Ectodermal cell (in vitro differentiated cells): Measurements from ENCODE around the gene FADS3.

Experiments
- H3K27ac ChIP-seq: 2 replicates; pipeline ENCODE4 v1.7.0; 2013; ENCODE audit warnings: mild to moderate bottlenecking, low read depth, low read length; ENCODE audit not compliant: insufficient read depth, poor library complexity, severe bottlenecking
- H3K27me3 ChIP-seq: 2 replicates; pipeline ENCODE4 v1.7.0; 2013; ENCODE audit warnings: mild to moderate bottlenecking, low read length; ENCODE audit not compliant: insufficient read depth, control insufficient read depth, poor library complexity, severe bottlenecking
- H3K36me3 ChIP-seq: one replicate; pipeline ENCODE4 v1.7.0; 2013; ENCODE audit warnings: low read length; ENCODE audit not compliant: control insufficient read depth, insufficient read depth
- H3K4me1 ChIP-seq: one replicate; pipeline ENCODE4 v1.7.0; 2013; ENCODE audit warnings: low read length; ENCODE audit not compliant: control insufficient read depth, insufficient read depth
- H3K4me3 ChIP-seq: 2 replicates; pipeline ENCODE4 v1.7.0; 2013; ENCODE audit warnings: low read depth, low read length, control low read depth; ENCODE audit not compliant: insufficient read depth
- H3K9me3 ChIP-seq: 2 replicates; pipeline ENCODE4 v1.7.0; 2013; ENCODE audit warnings: mild to moderate bottlenecking, low read length, moderate library complexity; ENCODE audit not compliant: control insufficient read depth
- WGBS, 2 experiments: methylation state at CpG; one replicate each; pipeline ENCODE4 v1.1.7; 2013; ENCODE audit warnings: missing lambda C conversion rate in 2 of 2; 5-methylcytosine and 5-hydroxymethylcytosine counted together

The FADS3 gene

DNA sequence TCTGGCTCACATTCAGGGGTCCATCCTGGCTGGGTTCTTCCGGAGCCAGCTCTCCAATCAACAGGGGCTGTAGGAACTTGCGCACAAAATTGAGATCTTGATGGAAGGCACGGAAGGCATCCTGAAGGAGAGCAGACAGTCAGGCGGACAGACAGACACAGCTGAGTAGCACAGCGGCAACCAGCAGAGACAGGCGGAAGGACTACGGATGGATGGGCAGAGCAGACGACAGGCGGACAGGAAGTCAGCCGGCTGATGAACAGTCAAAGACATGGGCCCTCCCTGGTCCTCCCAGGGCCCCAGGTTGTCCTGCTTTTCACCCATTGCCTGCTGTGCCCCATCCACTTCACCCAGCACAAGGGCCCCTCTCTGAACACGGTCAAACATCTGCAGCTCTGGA is 11.3 kb downstream of the FADS3 start:
- Histone ChIP-seq H3K27ac (no peak overlapping the region), H3K4me1 (no peaks in the 10 kb centered on the region), H3K27me3 (no peaks in the 10 kb centered on the region), H3K4me3 (no peak overlapping the region), H3K36me3 (no peaks in the 10 kb centered on the region), H3K9me3 (no peaks in the 10 kb centered on the region)
- 91 to 92% methylated on average over 11 of the region's 11 CpGs for WGBS, 2 experiments

GRCh38 chr11:61879152-61879551 is 12.2 kb downstream of the FADS3 start:
- H3K9me3 ChIP-seq: no peaks in the 10 kb centered on the region
- H3K36me3 ChIP-seq: no peaks in the 10 kb centered on the region
- no peaks in the 10 kb centered on the region for H3K4me1 ChIP-seq
- 91% methylated on average over 7 of the region's 7 CpGs for WGBS, 2 experiments
- no peak overlapping the region for H3K27ac ChIP-seq
- no peak overlapping the region for H3K4me3 ChIP-seq
- H3K27me3 ChIP-seq: no peaks in the 10 kb centered on the region

DNA sequence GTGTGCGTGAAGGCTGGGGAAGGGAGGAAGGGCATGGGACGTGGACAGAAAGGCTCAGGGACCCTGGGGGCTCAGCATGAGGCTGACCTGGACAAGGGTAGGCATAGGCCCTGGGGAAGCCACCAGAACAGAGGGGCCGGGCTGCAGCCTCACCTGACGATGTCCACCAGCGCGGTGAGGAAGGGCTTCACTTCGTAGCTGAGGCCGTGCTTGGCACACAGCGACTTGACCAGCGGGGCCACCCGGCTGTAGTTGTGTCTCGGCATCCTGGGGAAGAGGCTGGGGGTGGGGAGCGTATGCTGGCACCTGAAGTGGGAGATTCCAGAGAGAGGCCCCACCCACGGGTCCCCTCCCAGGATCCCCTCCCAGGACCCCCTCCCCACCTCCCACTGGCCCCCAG is 15.6 kb downstream of the FADS3 start:
- WGBS, 2 experiments: 92 to 93% methylated on average over 13 to 14 of the region's 14 CpGs
- no peak overlapping the region for H3K27ac ChIP-seq

GRCh38 chr11:61874853-61875252 is 16.5 kb downstream of the FADS3 start:
- Histone ChIP-seq H3K9me3 (no peaks in the 10 kb centered on the region), H3K4me1 (peaks cover 3% of the 10 kb centered on the region), H3K27ac (no peak overlapping the region), H3K36me3 (no peaks in the 10 kb centered on the region), H3K4me3 (no peak overlapping the region), H3K27me3 (peaks cover 11% of the 10 kb centered on the region)
- WGBS, 2 experiments: 90 to 91% methylated on average over 3 of the region's 3 CpGs

More for the DNA sequence above, 15.6 kb downstream of the FADS3 start:
- Histone ChIP-seq H3K36me3 (no peaks in the 10 kb centered on the region), H3K4me1 (peaks cover 3% of the 10 kb centered on the region), H3K27me3 (peaks cover 11% of the 10 kb centered on the region), H3K9me3 (no peaks in the 10 kb centered on the region), H3K4me3 (no peak overlapping the region)

DNA sequence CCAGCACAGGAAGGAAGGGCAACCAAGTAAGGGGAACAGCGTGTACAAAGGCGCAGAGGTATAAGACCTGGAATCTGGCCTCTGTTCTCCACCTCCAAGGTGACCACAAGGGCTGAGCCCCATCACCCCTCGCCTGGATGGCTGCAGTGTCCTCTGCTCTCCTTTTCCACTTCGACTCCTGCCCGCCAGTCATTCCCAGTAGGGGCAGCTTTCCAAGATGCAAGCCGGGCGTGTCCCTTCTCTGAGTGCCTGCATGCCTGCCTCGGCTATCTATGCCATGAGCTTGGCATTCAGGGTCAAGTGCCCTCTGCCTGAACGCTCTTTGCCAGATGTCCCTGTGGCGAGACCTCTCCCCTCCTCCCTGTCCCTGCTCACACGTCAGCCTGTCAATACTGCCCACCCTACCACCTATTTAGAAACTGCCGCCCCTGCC is 17.0 kb downstream of the FADS3 start:
- H3K27me3 ChIP-seq: peaks cover 11% of the 10 kb centered on the region
- no peak overlapping the region for H3K27ac ChIP-seq
- WGBS, 2 experiments: 80 to 83% methylated on average over 12 of the region's 12 CpGs
- H3K4me3 ChIP-seq: no peak overlapping the region
- no peaks in the 10 kb centered on the region for H3K9me3 ChIP-seq
- H3K36me3 ChIP-seq: no peaks in the 10 kb centered on the region
- peaks cover 3% of the 10 kb centered on the region for H3K4me1 ChIP-seq

- Histone ChIP-seq H3K4me3 (no peak overlapping the region), H3K4me1 (peaks cover 3% of the 10 kb centered on the region), H3K36me3 (no peaks in the 10 kb centered on the region), H3K27ac (no peak overlapping the region), H3K27me3 (peaks cover 11% of the 10 kb centered on the region), H3K9me3 (no peaks in the 10 kb centered on the region)
- whole genome bisulfite sequencing, 2 experiments: 93 to 95% methylated on average over 16 of the region's 16 CpGs
Observed at GRCh38 chr11:61873588-61874376, 17.6 kb downstream of the FADS3 start.

DNA sequence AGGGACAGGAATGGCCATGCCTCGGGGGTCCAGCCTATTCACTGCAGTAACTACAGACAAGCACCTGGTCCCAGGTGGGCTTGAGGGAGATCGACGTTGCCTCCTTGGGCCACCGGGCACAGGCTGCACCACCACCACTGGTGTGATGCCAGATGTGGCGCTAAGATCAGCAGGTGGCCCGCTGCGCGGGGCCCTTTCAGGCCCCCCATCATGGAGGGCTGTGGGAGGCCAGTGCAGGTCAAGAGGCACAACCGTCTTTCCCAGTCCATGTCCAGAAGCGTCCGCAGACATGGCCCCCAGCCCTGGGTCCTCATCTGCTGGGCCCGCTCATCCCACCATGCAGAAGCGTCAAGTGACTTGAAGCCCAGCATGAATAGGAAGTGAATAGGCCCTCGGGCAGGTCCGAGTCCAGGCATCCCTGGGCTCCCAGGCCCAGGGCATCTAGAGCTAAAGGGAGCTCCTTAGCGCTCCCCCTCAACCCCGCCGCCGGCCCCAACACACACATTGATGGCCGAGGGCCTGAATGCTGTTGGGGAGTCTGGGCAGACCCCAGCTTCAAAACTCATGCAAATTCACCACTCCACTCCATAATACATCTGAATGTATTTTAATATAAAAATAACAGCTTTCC is 18.3 kb downstream of the FADS3 start:
- Histone ChIP-seq H3K4me3 (no peak overlapping the region), H3K27me3 (peaks cover 11% of the 10 kb centered on the region), H3K36me3 (no peaks in the 10 kb centered on the region), H3K4me1 (peaks cover 3% of the 10 kb centered on the region), H3K27ac (no peak overlapping the region), H3K9me3 (no peaks in the 10 kb centered on the region)
- 89 to 90% methylated on average over 20 of the region's 20 CpGs for WGBS, 2 experiments

GRCh38 chr11:61871158-61871597 is 20.2 kb downstream of the FADS3 start:
- no peak overlapping the region for H3K4me3 ChIP-seq
- WGBS, 2 experiments: 6% methylated on average over 24 of the region's 24 CpGs
- peaks cover 3% of the 10 kb centered on the region for H3K4me1 ChIP-seq
- no peak overlapping the region for H3K27ac ChIP-seq
- H3K36me3 ChIP-seq: peaks cover under 1% of the 10 kb centered on the region
- H3K9me3 ChIP-seq: no peaks in the 10 kb centered on the region
- peaks cover 11% of the 10 kb centered on the region for H3K27me3 ChIP-seq

GRCh38 chr11:61870541-61871031 is 20.8 kb downstream of the FADS3 start:
- peaks cover 3% of the 10 kb centered on the region for H3K4me1 ChIP-seq
- peaks cover 6% of the 10 kb centered on the region for H3K36me3 ChIP-seq
- H3K9me3 ChIP-seq: no peaks in the 10 kb centered on the region
- WGBS, 2 experiments: 75 to 77% methylated on average over 9 of the region's 10 CpGs
- H3K27me3 ChIP-seq: peaks cover 11% of the 10 kb centered on the region
- no peak overlapping the region for H3K27ac ChIP-seq
- H3K4me3 ChIP-seq: no peak overlapping the region

DNA sequence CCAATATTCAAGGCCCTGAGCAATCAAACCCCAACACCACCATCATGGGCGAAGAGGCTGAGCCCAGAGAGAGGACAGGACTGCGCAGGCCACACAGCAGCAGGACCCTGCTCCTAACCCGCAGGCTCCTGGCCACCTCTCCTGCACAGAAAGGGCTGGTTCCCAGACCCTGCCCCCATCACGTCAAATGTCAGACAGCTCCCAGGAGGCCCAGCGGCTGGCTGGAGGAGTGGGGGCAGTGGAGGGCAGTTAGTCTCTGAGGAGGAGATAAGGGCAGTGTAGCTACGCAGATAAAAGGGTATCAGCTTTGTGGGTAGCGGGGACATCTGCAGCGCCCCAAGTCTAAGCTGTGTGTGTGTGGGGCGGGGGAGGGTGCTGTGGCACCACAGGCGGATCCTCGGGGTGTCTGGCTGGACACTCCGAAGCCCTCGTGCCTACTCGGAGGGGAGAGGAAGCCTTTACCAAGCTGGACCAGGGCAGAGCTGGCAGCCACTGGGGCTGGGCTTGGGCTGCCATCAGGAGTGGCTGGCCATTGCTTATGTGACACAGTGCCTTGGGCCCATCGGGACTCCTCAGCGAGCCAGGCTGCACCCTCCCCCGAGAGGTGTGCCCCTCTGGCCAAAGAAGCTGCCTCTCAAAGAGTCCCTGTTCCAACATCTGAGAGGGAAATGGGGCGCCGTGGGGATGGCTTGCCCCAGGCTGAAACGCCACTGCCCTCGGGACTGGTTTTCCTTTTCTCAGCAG is 21.5 kb downstream of the FADS3 start:
- 87 to 88% methylated on average over 21 of the region's 21 CpGs for WGBS, 2 experiments
- H3K27me3 ChIP-seq: peaks cover 11% of the 10 kb centered on the region
- no peak overlapping the region for H3K27ac ChIP-seq
- H3K36me3 ChIP-seq: peaks cover 13% of the 10 kb centered on the region
- no peaks in the 10 kb centered on the region for H3K9me3 ChIP-seq
- H3K4me1 ChIP-seq: peaks cover 3% of the 10 kb centered on the region
- no peak overlapping the region for H3K4me3 ChIP-seq
